Bronchial epithelial cell (primary cell): ENCODE measurements around the gene TMC7. TPM values are rescaled to one million over a fixed set of nuclear protein-coding genes. Genes with fewer than 3 reads are reported as not detected.

ENCODE experiments used
- DNase-seq: peaks from one replicate; pipeline ENCODE4 v3.0.0-alpha.2; 2010; ENCODE audit warnings: low read depth
- FAIRE-seq: peaks from 2 replicates; lab custom pipeline; 2011; peaks lifted over from hg19 to GRCh38; lab: Jason Lieb, UNC
- H3K27me3 ChIP-seq: 2 replicates; pipeline ENCODE4 v1.5.1; 2011; ENCODE audit warnings: low read length; ENCODE audit not compliant: control insufficient read depth, insufficient read depth
- H3K36me3 ChIP-seq: 2 replicates; pipeline ENCODE4 v1.5.1; 2011; ENCODE audit warnings: low read length; ENCODE audit not compliant: control insufficient read depth, insufficient read depth
- H3K4me3 ChIP-seq: 2 replicates; pipeline ENCODE4 v1.5.1; 2011; ENCODE audit warnings: mild to moderate bottlenecking, low read depth, low read length, control low read depth
- total RNA-seq: library from RNA; depleted of rRNA; stranded (reverse); fragments of >200 nt; gene quantifications from 2 replicates; pipeline ENCODE4 v1.2.1, GENCODE V29; 2014
- TF ChIP-seq, protein P1 (sequence below): IDR thresholded peaks from 2 replicates; pipeline ENCODE4 v1.5.1; 2011; ENCODE audit warnings: mild to moderate bottlenecking, moderate library complexity, low read length, control low read depth, inconsistent platforms; ENCODE audit not compliant: insufficient read depth, severe bottlenecking

TMC7 gene
- total RNA-seq, 1 donor from 2014 or later: 5.0 TPM

DNA sequence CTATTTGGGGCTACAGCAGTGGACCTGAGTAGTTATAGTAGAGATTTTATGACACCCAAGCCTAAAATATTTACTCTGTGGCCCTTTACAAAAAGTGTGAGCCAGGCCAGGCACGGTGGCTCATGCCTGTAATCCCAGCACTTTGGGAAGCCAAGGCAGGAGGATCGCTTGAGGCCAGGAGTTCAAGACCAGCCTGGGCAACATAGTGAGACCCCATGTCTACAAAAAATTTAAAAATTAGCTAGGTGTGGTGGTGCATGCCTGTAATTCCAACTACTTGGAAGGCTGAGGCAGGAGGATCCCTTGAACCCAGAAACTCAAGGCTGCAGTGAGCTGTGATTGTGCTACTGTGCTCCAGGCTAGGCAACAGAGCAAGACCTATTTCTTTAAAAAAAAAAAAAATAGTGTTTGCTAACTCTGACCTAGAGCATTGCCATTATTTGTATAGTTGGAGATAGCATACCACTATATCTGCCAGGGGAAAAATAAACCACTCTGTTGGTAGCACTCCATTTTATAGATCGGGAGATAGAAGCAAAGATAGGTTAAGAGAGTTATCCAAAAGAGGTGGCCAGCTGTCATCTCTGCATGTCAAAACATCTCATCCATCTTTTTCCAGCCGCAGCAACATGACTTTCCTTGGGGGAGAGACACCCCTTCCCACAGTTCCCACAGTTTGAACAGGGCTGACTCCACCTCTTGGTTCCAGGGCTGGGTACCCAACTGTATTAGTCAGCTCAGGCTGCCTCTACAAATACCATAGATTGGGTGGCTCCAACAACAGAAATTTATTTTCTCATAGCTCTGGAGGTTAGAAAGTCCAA is 127.0 kb downstream of the TMC7 start:
- Histone ChIP-seq H3K4me3 (no peak overlapping the region), H3K27me3 (no peaks in the 10 kb centered on the region), H3K36me3 (peaks cover 10% of the 10 kb centered on the region)
- FAIRE-seq (no peak), DNase-seq (no peak)
- TF ChIP-seq, protein P1, sequence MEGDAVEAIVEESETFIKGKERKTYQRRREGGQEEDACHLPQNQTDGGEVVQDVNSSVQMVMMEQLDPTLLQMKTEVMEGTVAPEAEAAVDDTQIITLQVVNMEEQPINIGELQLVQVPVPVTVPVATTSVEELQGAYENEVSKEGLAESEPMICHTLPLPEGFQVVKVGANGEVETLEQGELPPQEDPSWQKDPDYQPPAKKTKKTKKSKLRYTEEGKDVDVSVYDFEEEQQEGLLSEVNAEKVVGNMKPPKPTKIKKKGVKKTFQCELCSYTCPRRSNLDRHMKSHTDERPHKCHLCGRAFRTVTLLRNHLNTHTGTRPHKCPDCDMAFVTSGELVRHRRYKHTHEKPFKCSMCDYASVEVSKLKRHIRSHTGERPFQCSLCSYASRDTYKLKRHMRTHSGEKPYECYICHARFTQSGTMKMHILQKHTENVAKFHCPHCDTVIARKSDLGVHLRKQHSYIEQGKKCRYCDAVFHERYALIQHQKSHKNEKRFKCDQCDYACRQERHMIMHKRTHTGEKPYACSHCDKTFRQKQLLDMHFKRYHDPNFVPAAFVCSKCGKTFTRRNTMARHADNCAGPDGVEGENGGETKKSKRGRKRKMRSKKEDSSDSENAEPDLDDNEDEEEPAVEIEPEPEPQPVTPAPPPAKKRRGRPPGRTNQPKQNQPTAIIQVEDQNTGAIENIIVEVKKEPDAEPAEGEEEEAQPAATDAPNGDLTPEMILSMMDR: no peak

DNA sequence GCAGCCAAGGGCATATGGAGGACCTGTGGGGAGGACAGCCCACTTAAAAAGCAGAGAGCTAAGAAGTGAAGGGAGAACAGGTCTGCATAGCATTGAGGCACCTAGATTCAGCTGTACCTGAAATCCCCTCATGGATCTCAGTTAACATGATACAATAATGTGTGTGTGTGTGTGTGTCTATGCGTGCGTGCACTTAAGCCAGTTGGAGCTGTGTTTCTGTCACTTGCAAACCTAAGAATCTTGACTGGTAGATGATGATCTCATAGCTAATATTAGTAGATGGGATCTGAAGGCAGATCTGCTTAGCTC is 128.3 kb downstream of the TMC7 start:
- Histone ChIP-seq H3K36me3 (peaks cover 12% of the 10 kb centered on the region), H3K27me3 (no peaks in the 10 kb centered on the region), H3K4me3 (no peak overlapping the region)
- DNase-seq (no peak), FAIRE-seq (no peak)
- TF ChIP-seq, protein P1: no peak

Other genes with a start within 250 kb of the TMC7 start
- 2,488 and 3,748 TPM in 2 replicates for gene RPS15A, start 193.6 kb upstream of the TMC7 start, total RNA-seq
- 189 and 375 TPM in 2 replicates for gene ARL6IP1, start 182.4 kb upstream of the TMC7 start, total RNA-seq
- gene SMG1, start 57.5 kb upstream of the TMC7 start, total RNA-seq: 67.1 and 68.9 TPM in 2 replicates
- gene COQ7, start 83.7 kb downstream of the TMC7 start, total RNA-seq: 15.5 and 19.5 TPM in 2 replicates
- gene ITPRIPL2, start 130.0 kb downstream of the TMC7 start, total RNA-seq: 16.8 and 18.7 TPM in 2 replicates
- 1.1 and 1.3 TPM in 2 replicates for gene SYT17, start 184.3 kb downstream of the TMC7 start, total RNA-seq